PC-3 (cell line): Measurements from ENCODE around the gene PINLYP.

Experiments
- CTCF ChIP-seq: fragments of 300-600 bp; sonication (generic); conservative IDR thresholded peaks from 2 replicates; pipeline ENCODE4 v1.5.1; 2017; ENCODE audit warnings: antibody characterized with exemption, low read depth, mild to moderate bottlenecking, low read length
- EZH2 ChIP-seq: fragments of 300-600 bp; sonication (generic); IDR thresholded peaks from one replicate; pipeline ENCODE4 v1.6.1; 2017; ENCODE audit warnings: antibody characterized with exemption, mild to moderate bottlenecking, low read length; ENCODE audit not compliant: unreplicated experiment
- EZH2phosphoT487 ChIP-seq: fragments of 300-600 bp; sonication (generic); IDR thresholded peaks from 2 replicates; pipeline ENCODE4 v1.6.1; 2018; ENCODE audit warnings: mild to moderate bottlenecking, antibody characterized with exemption, low read length, borderline replicate concordance

DNA sequence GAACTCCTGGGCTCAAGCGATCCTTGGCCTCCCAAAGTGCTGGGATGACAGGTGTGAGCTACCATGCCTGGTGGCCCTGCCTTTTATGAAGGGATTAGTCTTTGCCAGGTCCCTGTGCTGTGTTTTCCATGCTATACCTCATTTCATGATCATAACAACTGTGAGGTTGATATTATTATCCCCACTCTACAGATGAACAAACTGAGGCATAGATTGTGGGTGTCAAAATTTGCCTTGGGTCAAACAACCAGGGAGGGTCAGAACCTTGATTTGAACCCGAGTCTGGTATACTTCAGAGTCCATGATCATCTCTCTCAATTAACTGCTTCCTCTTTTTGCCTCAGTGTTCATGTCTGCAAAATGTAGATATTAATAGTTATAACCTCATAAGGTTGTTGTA is 6.9 kb downstream of the PINLYP start:
- TF ChIP-seq CTCF (no peak), EZH2phosphoT487 (no peak), EZH2 (no peak)
